SK-N-SH (cell line): ENCODE results near the gene NXPH4. TPM values are rescaled to one million over a fixed set of nuclear protein-coding genes. Genes with fewer than 3 reads are reported as not detected.

Experiments
- CTCF ChIA-PET: fragments of 300-600, 350-600 bp; formaldehyde crosslinking; extraction: SDS; loops from one replicate; lab custom pipeline; 2021; lab: Yijun Ruan, JAX
- POLR2A ChIA-PET: fragments of 350-600 bp; sonication (Branson Sonifier 250); formaldehyde crosslinking; extraction: SDS; loops from one replicate; lab custom pipeline; 2020; ENCODE audit warnings: antibody characterized with exemption, inconsistent platforms; lab: Yijun Ruan, JAX
- DNase-seq: peaks from one replicate; pipeline ENCODE4 v3.0.0; 2012
- H2AFZ ChIP-seq: fragments of 200-600 bp; sonication (generic); 2 replicates; pipeline ENCODE4 v1.8.1; 2016; ENCODE audit warnings: antibody characterized with exemption, mild to moderate bottlenecking, low read depth
- H3F3A ChIP-seq: fragments of 200-600 bp; sonication (generic); replicated peaks from 2 replicates; pipeline ENCODE3; 2016; ENCODE audit warnings: antibody characterized with exemption, mild to moderate bottlenecking; ENCODE audit not compliant: insufficient read depth
- H3K27ac ChIP-seq, 2 experiments: fragments of 200-500 bp in 1 of 2; fragments of 200-600 bp in 1 of 2; sonication (Bioruptor generic) in 1 of 2; sonication (generic), shearing (Covaris generic) in 1 of 2; 2 replicates each; pipeline versions ENCODE4 v1.5.1 to v1.6.1; 2014 to 2016; ENCODE audit warnings: low read depth in 2 of 2, inconsistent platforms in 1 of 2, low read length in 1 of 2, mild to moderate bottlenecking in 1 of 2, mixed read lengths in 1 of 2
- H3K27me3 ChIP-seq: fragments of 200-600 bp; sonication (generic), shearing (Covaris generic); 2 replicates; pipeline ENCODE4 v1.6.1; 2016; ENCODE audit warnings: mixed run types; ENCODE audit not compliant: insufficient read depth
- H3K36me3 ChIP-seq, 2 experiments: fragments of 200-500 bp in 1 of 2; fragments of 200-600 bp in 1 of 2; sonication (Bioruptor generic) in 1 of 2; sonication (generic) in 1 of 2; replicated peaks in 1 of 2; 2 replicates each; pipeline versions ENCODE3 to v1.5.1; 2014 to 2016; ENCODE audit warnings: low read length in 1 of 2, mild to moderate bottlenecking in 1 of 2; ENCODE audit not compliant: insufficient read depth in 2 of 2, control insufficient read depth in 1 of 2
- H3K4me1 ChIP-seq, 2 experiments: fragments of 200-500 bp in 1 of 2; fragments of 200-600 bp in 1 of 2; sonication (Bioruptor generic) in 1 of 2; sonication (generic), shearing (Covaris generic) in 1 of 2; 2 replicates each; pipeline versions ENCODE4 v1.5.1 to v1.6.1; 2014 to 2016; ENCODE audit warnings: low read depth in 1 of 2, low read length in 1 of 2, mixed run types in 1 of 2; ENCODE audit not compliant: insufficient read depth in 2 of 2, control insufficient read depth in 1 of 2
- H3K4me2 ChIP-seq: fragments of 200-600 bp; sonication (generic), shearing (Covaris generic); 2 replicates; pipeline ENCODE4 v1.6.1; 2017; ENCODE audit warnings: mixed run types
- H3K4me3 ChIP-seq, 2 experiments: fragments of 200-500 bp in 1 of 2; fragments of 200-600 bp in 1 of 2; sonication (Bioruptor generic) in 1 of 2; sonication (generic), shearing (Covaris generic) in 1 of 2; 2 replicates each; pipeline versions ENCODE4 v1.5.1 to v1.8.1; 2014 to 2016; ENCODE audit warnings: low read depth in 2 of 2, inconsistent platforms in 1 of 2, low read length in 1 of 2, mild to moderate bottlenecking in 1 of 2, mixed read lengths in 1 of 2, moderate library complexity in 1 of 2
- H3K79me2 ChIP-seq: fragments of 200-600 bp; sonication (generic); 2 replicates; pipeline ENCODE4 v1.8.1; 2017; ENCODE audit warnings: mild to moderate bottlenecking; ENCODE audit not compliant: insufficient read depth
- H3K9ac ChIP-seq: fragments of 200-600 bp; sonication (generic); 2 replicates; pipeline ENCODE4 v1.6.1; 2017; ENCODE audit warnings: mixed run types
- H3K9me2 ChIP-seq: fragments of 200-600 bp; sonication (generic); 2 replicates; pipeline ENCODE4 v1.6.1; 2017; ENCODE audit warnings: mixed run types
- H3K9me3 ChIP-seq: fragments of 200-600 bp; sonication (generic); 2 replicates; pipeline ENCODE4 v1.6.1; 2017; ENCODE audit warnings: mixed run types, mild to moderate bottlenecking, moderate library complexity
- H4K20me1 ChIP-seq: fragments of 200-600 bp; sonication (generic); 2 replicates; pipeline ENCODE4 v1.6.1; 2017; ENCODE audit warnings: mild to moderate bottlenecking, mixed run types; ENCODE audit not compliant: insufficient read depth
- CTCF ChIP-seq: fragments of 200-600 bp; sonication (generic); IDR thresholded peaks from 2 replicates; pipeline ENCODE4 v1.6.1; 2017; ENCODE audit warnings: antibody characterized with exemption, mild to moderate bottlenecking, moderate library complexity
- FOSL2 ChIP-seq: IDR thresholded peaks from 2 replicates; pipeline ENCODE4 v1.4.0; 2012; ENCODE audit warnings: low read depth, mild to moderate bottlenecking, moderate library complexity, borderline replicate concordance
- GATA2 ChIP-seq: sonication (generic); formaldehyde crosslinking; IDR thresholded peaks from 2 replicates; pipeline ENCODE4 v1.5.0; 2020; ENCODE audit warnings: mild to moderate bottlenecking, missing genetic modification reagents
- MAX ChIP-seq: IDR thresholded peaks from 2 replicates; pipeline ENCODE4 v1.4.0; 2012; ENCODE audit warnings: low read depth
- MXI1 ChIP-seq: IDR thresholded peaks from 2 replicates; pipeline ENCODE4 v1.6.1; 2012; ENCODE audit warnings: mild to moderate bottlenecking, low read depth, low read length, improper control_type of control experiment
- NFIC ChIP-seq: IDR thresholded peaks from 2 replicates; pipeline ENCODE4 v1.4.0; 2012; ENCODE audit warnings: borderline replicate concordance
- SIN3A ChIP-seq: IDR thresholded peaks from 2 replicates; pipeline ENCODE4 v1.6.1; 2012; ENCODE audit warnings: low read depth, mild to moderate bottlenecking, low read length, moderate library complexity, borderline replicate concordance
- SMC3 ChIP-seq: IDR thresholded peaks from 2 replicates; pipeline ENCODE4 v1.6.1; 2012; ENCODE audit warnings: low read depth, low read length, improper control_type of control experiment
- TAF1 ChIP-seq: IDR thresholded peaks from 2 replicates; pipeline ENCODE4 v1.6.1; 2012; ENCODE audit warnings: low read depth, mild to moderate bottlenecking, low read length, moderate library complexity, borderline replicate concordance
- TEAD4 ChIP-seq: IDR thresholded peaks from 2 replicates; pipeline ENCODE4 v1.4.0; 2012; ENCODE audit warnings: mild to moderate bottlenecking, borderline replicate concordance; ENCODE audit not compliant: insufficient read depth
- USF1 ChIP-seq: IDR thresholded peaks from 2 replicates; pipeline ENCODE4 v1.4.0; 2012; ENCODE audit warnings: low read depth, borderline replicate concordance
- USF2 ChIP-seq: fragments of 150-350 bp; IDR thresholded peaks from 2 replicates; pipeline ENCODE4 v1.6.1; 2017; ENCODE audit warnings: antibody characterized with exemption, low read length, low read depth, borderline replicate concordance
- YY1 ChIP-seq: IDR thresholded peaks from 2 replicates; pipeline ENCODE4 v1.4.0; 2012; ENCODE audit warnings: low read depth, mild to moderate bottlenecking
- WGBS: methylation state at CpG from one replicate; pipeline ENCODE4 v1.1.6; 2017; ENCODE audit warnings: low lambda C conversion rate; 5-methylcytosine and 5-hydroxymethylcytosine counted together
- polyA plus RNA-seq, 3 experiments: library from polyadenylated mRNA; depleted of rRNA; stranded (reverse); fragments of >200 nt; gene quantifications; 2 replicates each; pipeline ENCODE4 v1.2.3, GENCODE V29; 2012

The NXPH4 gene
- polyA plus RNA-seq, 1 of the 3 experiments (the other 2 are of a cell fraction) = 0.31 TPM

GRCh38 chr12:57209916-57210315 is 6.7 kb upstream of the NXPH4 start:
- H3K79me2 ChIP-seq = no peaks in the 10 kb centered on the region
- no peaks in the 10 kb centered on the region for H3K9me3 ChIP-seq
- H3K9ac ChIP-seq = no peak overlapping the region
- no peak overlapping the region for H2AFZ ChIP-seq
- H3K4me1 ChIP-seq = peaks cover 0 to 9% of the 10 kb centered on the region in 2 experiments; a peak in 1 of 4 replicates
- no peak overlapping the region for H3K4me3 ChIP-seq
- H3K4me2 ChIP-seq = no peak overlapping the region
- H3K9me2 ChIP-seq = no peaks in the 10 kb centered on the region
- TF ChIP-seq YY1 (no peak), USF1 (no peak), FOSL2 (no peak)
- H3K36me3 ChIP-seq = peaks cover 0 to 34% of the 10 kb centered on the region in 2 experiments
- CTCF ChIA-PET = interaction anchor here (15.9 kb wide), 1 partner anchor 28 kb away, joined by 937 read pairs; the partner anchor contains the start of genes SHMT2 and STAC3
- WGBS = 92% methylated on average over 8 of the region's 8 CpGs
- H3K27ac ChIP-seq = no peak overlapping the region
- DNase-seq = no peak
- peaks cover 13% of the 10 kb centered on the region for H3F3A ChIP-seq
- POLR2A ChIA-PET = no interaction called here
- H3K27me3 ChIP-seq = no peaks in the 10 kb centered on the region
- H4K20me1 ChIP-seq = 0 out of 2 replicates have a peak, but pooled peaks cover 5% of the 10 kb centered on the region

GRCh38 chr12:57210461-57210860 is 6.1 kb upstream of the NXPH4 start:
- 90% methylated on average over 12 of the region's 15 CpGs for WGBS
- POLR2A ChIA-PET = no interaction called here
- TF ChIP-seq TAF1 = no peak
- no peak for TF ChIP-seq USF2
- TF ChIP-seq NFIC = no peak
- no peak for TF ChIP-seq CTCF
- no peak for TF ChIP-seq MXI1
- no peak for TF ChIP-seq MAX
- TF ChIP-seq GATA2 (CRISPR knock-in tag) = no peak
- no peak for TF ChIP-seq SMC3
- no peak for TF ChIP-seq SIN3A
- TF ChIP-seq TEAD4 = no peak
- Histone ChIP-seq H3K27ac (no peak overlapping the region), H3F3A (peaks cover 13% of the 10 kb centered on the region), H2AFZ (no peak overlapping the region), H3K9me2 (no peaks in the 10 kb centered on the region), H3K4me1 (peaks cover 0 to 9% of the 10 kb centered on the region in 2 experiments; a peak in 1 of 4 replicates), H3K9me3 (no peaks in the 10 kb centered on the region), H3K36me3 (peaks cover 0 to 29% of the 10 kb centered on the region in 2 experiments), H3K4me2 (no peak overlapping the region), H4K20me1 (0 out of 2 replicates have a peak, but pooled peaks cover 6% of the 10 kb centered on the region), H3K79me2 (no peaks in the 10 kb centered on the region), H3K9ac (no peak overlapping the region), H3K4me3 (no peak overlapping the region), H3K27me3 (peaks cover 5% of the 10 kb centered on the region)
- CTCF ChIA-PET = interaction anchor here (15.9 kb wide), 1 partner anchor 28 kb away, joined by 937 read pairs; the partner anchor contains the start of genes SHMT2 and STAC3
- DNase-seq = no peak
